GM19395 (cell line): ENCODE results near the gene LCAT.
"Not testable (repeated sequence)": the region's sequence is repeated elsewhere in the genome, so short reads cannot be mapped to it uniquely, and the experiment has no call there.

Experiments
- ATAC-seq: cut with Tn5 transposase; IDR thresholded peaks from one replicate; pipeline ENCODE4 v1.9.1; 2021; ENCODE audit warnings: mild to moderate bottlenecking, moderate library complexity; ENCODE audit not compliant: unreplicated experiment

The LCAT gene

DNA sequence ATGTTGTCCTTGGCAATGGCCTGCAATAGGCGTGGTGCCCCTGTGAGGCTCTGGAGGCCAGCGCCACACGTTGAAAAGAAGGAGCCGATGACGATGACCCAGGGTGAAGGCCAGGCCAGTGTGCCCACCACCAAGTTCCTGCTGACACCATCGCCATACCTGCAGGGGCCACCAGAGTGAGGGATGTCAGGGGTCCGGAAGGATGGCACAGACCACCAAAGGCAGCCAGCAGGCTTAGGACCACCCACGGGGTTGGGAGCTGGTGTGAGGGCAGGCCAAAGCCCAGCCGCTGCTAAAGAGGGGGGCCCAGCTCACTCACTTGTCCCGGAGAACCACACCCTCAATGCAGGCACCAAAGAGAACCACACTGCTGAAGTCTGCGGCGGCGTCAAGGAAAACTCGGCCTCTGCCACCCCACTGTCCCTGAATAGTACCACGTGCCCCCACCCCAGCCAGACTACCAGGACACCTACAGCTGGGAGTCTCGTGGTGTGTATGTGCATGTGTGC, 6.5 kb upstream of the LCAT start:
- no peak for ATAC-seq

- no peak for ATAC-seq
These were observed 5.7 kb upstream of the LCAT start for GRCh38 chr16:67949645-67950044.

DNA sequence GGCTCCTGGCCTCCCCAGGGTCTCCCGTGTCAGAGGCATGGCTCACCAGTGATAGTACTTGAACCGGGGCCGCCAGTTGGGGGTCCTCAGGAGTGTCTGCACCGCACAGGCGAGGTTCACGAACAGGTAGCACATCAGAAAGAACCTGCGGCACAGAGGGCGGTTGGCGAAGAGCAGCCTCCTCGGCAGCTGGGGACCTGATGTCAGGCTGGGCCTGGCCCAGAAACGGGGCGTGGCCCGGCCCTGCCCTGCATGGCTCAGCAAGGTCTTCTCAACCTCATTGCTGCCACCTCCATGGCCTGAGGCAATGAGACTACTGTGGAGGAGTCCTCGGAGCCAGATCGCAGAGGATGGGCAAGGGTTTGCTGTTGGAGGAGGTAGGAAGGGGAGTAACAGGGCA, 4.1 kb upstream of the LCAT start:
- ATAC-seq = no peak

- ATAC-seq = no peak
These were observed 3.1 kb upstream of the LCAT start for GRCh38 chr16:67946966-67947558.

DNA sequence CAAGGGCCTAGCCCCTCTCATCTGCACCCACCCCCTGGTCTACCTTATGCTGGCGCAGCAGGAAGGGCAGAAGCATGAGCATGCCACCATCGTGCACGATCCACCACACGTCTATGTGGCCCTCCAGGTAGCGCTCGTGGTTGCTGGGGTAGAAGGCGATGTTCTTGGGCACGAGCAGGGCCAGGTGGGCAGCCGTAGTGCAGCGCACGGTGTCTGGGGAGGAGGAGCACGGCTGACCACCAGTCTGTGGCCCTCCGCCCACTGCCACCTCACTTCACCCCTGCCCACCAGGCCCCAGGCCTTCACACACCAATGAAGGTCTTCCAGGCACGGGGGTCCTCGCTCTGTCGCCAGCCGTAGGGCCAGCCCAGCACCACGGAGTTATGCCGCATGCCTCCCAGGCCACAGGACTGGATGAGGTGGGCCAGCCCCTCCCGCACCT, 2.2 kb upstream of the LCAT start:
- no peak for ATAC-seq

DNA sequence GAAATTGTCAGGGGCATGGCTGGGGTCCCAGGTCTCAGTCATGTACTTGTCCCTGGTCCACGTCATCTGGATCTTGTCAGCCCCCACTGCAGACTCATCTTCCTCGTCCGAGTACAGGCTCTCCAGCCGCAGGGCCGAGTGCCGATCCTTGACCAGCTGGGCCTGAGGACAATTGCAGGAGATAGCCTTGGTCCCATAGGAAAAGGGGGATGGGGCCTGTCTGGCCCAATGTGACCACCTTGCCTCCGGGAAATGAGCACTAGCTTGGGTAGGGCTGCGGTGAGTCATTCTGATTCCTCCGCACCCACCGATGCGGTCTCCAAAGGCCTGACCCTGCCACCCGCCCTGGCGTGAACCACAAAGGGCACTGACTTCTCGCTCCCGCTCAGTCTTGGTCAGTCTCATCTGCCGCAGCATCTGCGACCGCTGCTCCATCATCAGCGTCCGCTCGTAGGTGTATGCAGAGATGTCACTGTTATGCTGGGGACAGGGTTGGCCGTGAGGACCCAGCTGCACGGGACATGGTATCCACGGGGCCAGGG, 1.5 kb upstream of the LCAT start:
- no peak for ATAC-seq

- ATAC-seq = no peak
These were observed 921 bp upstream of the LCAT start for GRCh38 chr16:67944690-67945391.

- ATAC-seq = no peak
These were observed 683 bp downstream of the LCAT start for GRCh38 chr16:67943256-67943618.

- ATAC-seq = no peak
These were observed 1.2 kb downstream of the LCAT start for GRCh38 chr16:67942510-67943255.

- no peak for ATAC-seq
These were observed 1.8 kb downstream of the LCAT start for GRCh38 chr16:67942200-67942509.

DNA sequence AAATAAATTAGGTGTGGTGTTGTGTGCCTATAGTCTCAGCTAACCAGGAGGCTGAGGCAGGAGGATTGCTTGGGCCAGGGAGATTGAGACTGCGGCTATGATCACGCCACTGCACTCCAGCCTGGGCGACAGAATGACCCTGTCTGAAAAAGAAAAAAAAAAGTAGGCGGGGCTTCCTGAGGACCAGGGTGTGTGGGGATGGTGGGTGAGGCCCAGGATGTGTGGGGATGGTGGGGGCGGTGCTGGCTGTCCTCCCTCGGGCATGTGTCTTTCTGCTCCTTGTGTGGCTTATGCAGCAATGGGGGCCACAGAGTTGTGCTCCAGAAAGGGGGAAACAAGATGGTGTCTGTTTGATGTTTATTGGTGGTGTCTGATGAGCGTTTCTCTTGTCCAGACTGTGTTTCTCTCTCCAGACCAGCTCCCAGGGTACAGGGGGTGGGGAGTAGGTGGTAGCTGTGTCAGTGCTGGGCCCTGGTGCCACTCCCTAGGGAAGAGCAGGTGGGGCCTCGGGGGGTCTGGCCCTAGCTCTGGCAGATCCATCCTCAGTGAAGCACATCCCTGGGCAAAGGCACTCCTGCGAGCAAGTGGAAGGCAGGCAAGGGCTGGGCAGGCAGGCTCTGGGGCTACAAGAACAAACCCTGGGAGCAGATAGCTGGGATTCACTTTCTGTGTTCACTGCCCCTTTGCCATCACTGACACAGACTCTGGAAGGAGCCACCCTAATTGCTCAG, 2.3 kb downstream of the LCAT start:
- no peak for ATAC-seq

GRCh38 chr16:67940446-67941089, 3.4 kb downstream of the LCAT start:
- no peak for ATAC-seq

GRCh38 chr16:67939507-67940445, 4.1 kb downstream of the LCAT start:
- no peak for ATAC-seq

DNA sequence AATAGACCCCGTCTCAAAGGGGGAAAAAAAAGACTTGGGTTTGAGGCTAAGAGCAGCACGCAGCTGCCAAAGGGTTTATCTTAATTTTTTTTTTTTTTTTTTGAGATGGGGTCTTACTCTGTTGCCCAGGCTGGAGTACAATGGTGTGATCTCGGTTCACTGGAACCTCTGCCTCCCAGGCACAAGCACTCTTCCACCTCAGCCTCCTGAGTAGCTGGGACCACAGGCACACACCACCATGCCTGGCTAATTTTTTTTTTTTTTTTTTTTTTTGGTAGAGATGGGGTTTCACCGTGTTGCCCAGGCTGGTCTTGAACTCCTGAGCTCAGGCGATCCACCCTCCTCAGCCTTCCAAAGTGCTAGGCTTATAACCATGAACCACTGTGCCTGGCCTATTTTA, 6.2 kb downstream of the LCAT start:
- ATAC-seq = not testable (repeated sequence)

GRCh38 chr16:67936880-67937605, 6.9 kb downstream of the LCAT start:
- ATAC-seq = peak; percentile 59

- peak; percentile 7 for ATAC-seq
These were observed 7.6 kb downstream of the LCAT start, which contains the start of gene PSMB10 for GRCh38 chr16:67936124-67936879. Gene PSMB10 (minus strand): TSS chr16:67936850. CDS start chr16:67936749, 101 bp downstream.

- peak; percentile 88 for ATAC-seq
These were observed 8.4 kb downstream of the LCAT start for GRCh38 chr16:67935402-67936123.

DNA sequence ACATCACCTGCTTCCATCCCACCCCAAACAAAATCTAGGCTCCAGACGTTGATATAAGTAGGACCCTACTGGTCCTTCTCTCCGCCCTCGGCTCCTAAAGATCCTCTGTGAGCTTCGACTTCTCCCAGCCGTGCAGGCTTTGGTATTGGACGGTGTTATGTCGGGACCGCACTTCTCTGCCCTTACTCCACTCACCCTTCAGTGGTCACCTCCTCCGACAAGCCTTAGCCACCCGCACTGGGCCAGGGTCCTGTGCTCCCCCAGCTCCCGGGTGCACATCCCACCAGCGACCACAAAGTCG, 8.9 kb downstream of the LCAT start:
- ATAC-seq = no peak
